ENCODE results near the gene FOXQ1.

GRCh38 chr6:1281746-1282145, 30.2 kb upstream of the FOXQ1 start:
- no peak for TF ChIP-seq CTCF (IDR thresholded peaks at IDR 0.05; ENCODE audit: borderline replicate concordance, extremely low read depth, low read length, poor library complexity, severe bottlenecking)
- TF ChIP-seq EZH2 (IDR thresholded peaks at IDR 0.05; ENCODE audit: borderline replicate concordance, low read depth, low read length, severe bottlenecking): no peak

All from DND-41 (cell line).